A204.1 (cell line): ENCODE measurements around the gene TMEM208.

Source experiments
- FAIRE-seq: peaks from 2 replicates; lab custom pipeline; 2012; peaks lifted over from hg19 to GRCh38; lab: Jason Lieb, UNC

TMEM208 gene

DNA sequence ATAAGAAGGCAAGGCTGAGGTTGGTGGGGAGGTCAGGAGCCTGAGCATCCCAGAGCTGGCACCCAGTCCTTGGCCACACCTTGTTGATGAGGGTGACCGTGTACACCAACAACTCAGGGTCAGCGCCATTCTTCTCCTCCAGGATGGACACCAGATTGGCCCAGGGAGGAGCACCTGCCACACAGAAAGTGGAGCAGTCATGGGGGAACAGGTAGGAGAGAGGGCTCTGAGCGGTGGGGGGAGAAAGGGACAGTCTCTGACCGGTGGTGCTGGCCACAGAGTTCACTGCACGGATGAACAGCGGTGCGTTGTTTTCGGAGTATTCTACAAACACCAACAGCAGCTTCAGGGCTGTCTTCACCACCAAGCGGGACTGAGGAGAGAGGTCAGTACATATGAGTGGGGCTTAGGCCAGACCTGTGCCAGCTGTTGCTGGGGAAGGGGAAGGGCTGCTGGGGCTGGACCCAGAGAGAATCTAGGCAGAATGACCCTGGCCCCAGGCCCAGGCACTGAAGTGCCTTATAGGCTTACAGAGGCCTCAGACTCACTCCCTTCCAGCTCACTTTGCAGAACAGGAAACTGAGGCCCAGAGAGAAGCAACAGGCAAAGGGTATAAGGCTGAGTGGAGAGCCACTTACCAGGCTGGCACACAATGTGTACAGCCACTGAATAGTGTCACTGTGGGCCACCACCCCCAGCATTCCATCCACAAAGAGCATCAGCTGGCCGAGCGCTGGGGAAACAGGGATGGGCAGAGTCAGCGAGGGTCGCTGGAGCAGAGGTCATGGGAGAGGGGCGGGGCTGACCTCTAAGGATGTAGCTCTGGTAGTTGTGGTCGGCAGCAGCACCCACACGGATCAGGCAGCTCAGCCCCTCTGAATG is 10.7 kb downstream of the TMEM208 start:
- no peak for FAIRE-seq

DNA sequence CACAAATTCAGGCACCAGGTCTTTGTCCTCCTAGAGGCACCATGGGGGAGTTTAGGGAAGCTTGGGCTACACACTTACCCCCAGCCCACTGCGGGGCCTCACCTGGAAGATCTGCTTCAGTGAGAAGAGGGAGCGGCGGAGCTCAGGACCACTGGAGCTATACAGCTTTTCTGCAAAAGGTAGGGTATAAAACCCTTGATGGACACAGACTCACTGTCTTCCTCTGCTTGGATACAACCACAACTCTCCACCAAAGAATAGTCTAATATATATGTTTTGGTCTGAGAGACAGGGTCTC is 11.3 kb downstream of the TMEM208 start:
- FAIRE-seq = no peak

- FAIRE-seq = no peak
Observed at GRCh38 chr16:67238806-67239470, 12.0 kb downstream of the TMEM208 start.

GRCh38 chr16:67240506-67240905 is 13.6 kb downstream of the TMEM208 start:
- FAIRE-seq = no peak

GRCh38 chr16:67241008-67241900 is 14.3 kb downstream of the TMEM208 start:
- no peak for FAIRE-seq

DNA sequence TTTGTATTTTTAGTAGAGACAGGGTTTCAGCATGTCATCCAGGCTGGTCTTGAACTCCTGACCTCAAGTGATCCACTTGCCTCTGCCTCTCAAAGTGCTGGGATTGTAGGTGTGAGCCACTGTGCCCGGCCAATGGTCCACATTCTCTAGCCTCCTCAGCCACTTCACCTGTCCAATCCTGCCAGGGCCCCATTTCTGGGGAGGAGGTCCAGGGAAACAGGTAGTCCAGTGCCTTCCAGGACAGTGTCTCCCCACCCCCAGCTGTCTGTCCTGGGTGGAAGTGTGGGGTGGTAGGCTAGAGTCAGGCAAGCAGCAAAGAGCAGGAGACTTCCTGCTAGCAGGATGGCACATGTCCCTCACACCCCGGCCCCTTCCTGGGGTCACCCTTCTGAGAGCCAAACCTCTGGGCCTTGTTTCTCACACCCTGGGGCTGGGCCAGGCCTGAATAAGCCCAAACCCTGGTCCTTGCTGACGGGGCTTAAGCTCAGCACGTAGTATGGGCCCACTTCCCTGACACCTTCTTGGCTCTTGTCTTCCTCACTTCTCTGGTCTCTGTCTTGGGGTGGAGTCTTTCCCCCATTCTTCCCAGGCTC is 15.3 kb downstream of the TMEM208 start:
- FAIRE-seq = no peak

DNA sequence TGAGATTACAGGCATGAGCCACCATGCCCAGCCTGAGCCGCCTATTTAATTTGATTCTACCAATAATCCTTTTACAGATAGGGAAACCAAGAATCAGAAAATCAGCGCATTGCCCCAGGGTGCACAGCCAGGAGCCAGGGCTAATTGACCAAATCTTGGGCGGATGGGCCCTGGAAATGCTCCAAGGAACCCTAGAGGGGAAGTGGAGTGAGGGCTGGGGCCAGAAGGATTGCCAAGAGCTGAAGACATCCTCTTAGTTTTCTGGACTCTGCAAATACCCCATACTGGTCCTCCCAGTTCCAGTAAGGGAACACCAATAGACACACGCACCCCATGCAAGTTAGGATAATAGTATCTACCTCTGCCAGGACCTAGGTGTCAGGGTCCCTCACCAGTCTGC is 16.6 kb downstream of the TMEM208 start:
- no peak for FAIRE-seq

- no peak for FAIRE-seq
Observed at GRCh38 chr16:67244387-67245185, 17.7 kb downstream of the TMEM208 start.

GRCh38 chr16:67245186-67245585 is 18.3 kb downstream of the TMEM208 start:
- no peak for FAIRE-seq

GRCh38 chr16:67245674-67246080 is 18.7 kb downstream of the TMEM208 start:
- FAIRE-seq = no peak

DNA sequence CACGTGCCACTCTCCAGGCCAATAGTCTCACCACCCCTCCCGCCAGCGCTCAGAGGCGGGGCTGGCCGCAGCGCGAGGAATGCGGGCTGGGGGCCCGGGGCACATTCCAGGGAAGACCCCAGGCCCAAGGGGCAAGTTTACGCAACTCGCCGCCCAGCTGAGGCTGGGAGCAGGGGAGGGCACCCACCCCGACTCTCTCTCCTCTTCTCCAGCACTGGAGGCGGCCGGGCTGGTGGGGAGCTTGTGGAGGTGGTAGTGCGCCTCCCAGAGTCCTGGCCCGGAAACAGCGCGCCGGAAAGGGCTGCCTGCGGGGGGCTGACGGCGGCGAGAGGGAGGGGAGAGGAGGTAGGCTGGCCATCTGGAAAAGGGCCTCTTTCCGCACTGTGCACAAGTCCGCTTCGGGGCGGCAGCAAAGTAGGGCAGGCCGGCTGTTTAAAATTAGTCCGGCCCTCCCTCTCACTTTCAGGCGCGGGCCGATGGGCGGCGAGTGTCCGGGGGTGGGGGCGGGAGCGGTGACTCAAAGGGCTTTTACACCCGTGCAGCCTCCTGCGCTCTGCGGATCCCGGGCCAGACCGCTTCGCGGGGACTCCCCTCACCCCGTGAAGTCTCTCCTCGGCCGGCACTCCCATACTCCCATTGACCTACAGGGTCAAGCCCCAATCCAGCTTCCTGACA is 19.3 kb downstream of the TMEM208 start:
- FAIRE-seq = no peak

DNA sequence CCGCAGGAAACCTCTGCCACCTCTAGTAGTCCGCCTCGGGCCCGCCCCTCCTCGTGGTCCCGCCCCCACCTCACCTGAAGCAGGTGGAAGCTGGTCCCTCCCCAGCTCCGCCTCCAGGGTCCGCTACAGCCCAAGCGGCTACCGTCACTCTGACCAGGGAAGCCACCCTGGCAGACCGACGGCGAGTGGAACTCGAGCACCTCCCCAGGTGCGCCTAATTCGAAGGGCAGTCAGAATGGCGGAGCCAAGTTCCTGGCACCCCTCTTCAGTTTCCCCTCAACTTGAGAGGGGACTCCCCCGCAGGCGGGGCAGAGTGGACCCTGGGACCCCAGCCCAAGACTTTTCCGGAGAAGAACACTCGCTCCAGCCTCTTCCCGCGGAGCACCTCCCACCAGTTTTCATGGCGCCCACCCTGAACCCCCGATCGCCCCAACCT is 19.8 kb downstream of the TMEM208 start:
- FAIRE-seq = no peak

DNA sequence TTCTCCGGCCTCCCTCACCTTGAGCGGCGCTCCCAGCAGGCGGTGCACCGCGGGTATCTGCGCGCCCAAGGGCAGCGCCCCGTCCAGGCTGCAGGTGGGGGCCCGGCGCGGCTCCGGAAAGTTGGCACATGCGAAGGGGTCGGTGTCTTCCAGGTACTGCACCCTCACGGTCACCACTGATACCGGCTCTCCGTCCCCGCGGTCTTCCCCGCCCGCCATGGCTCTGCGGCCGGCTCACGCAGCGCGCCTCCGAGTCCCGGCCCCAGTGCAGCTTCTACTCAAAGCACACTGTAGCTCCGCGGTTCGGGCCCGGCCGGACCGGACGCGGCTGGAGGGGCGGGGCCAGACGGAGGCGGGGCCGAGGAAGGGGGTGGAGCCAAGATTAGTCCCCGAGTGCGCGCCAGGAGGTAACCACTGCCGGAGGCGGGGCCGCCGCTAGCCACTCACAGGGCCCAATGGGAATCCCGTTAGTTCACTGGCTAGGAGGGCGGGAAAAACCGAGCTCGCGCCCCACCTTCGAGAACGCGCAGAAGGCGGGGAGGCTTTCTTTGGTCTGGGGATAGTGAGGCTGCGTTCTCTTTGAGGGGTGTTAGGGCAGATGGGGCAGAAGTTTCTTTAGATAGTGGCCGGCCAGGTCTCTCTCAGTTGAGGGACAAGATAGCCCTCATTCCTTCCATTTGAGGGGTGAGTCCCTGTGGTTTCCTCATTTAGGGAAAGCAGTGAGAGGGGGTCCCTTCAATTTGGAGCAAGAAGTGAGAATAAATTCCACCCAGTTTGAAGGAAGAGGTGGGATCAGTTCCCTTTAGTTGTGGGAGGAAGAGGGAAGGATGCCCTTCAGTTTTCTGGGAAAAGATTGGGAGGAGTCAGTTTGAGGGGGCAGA is 20.5 kb downstream of the TMEM208 start, which contains the start of gene FHOD1:
Gene FHOD1, minus strand, starts transcription at position 290 of the 881 bp plus-strand sequence. Its CDS starts 71 bp downstream, at position 219.
- FAIRE-seq = peak; percentile 65

DNA sequence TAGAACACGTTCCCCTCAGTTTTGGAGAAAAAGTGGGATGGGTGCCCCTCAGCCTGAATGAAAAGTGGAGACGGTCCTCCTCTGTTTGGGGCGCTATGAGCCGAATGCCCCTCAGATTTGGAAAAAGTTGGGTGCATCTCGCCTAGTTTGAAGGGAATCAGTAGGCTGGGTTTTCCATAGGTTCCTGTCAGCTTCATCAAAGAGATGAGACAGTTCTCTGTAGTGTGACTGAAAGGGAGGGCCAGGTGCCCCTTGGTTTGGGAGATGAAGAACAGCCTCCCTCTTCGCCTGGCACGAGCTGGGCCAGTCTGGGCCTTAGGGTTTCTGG is 21.1 kb downstream of the TMEM208 start:
- FAIRE-seq = no peak

- no peak for FAIRE-seq
Observed at GRCh38 chr16:67248401-67249177, 21.7 kb downstream of the TMEM208 start, which contains the start of gene SLC9A5. Gene SLC9A5, plus strand, starts transcription at chr16:67248979. Its CDS starts 36 bp downstream, at chr16:67249015.

GRCh38 chr16:67249178-67250044 is 22.5 kb downstream of the TMEM208 start:
- FAIRE-seq = no peak

DNA sequence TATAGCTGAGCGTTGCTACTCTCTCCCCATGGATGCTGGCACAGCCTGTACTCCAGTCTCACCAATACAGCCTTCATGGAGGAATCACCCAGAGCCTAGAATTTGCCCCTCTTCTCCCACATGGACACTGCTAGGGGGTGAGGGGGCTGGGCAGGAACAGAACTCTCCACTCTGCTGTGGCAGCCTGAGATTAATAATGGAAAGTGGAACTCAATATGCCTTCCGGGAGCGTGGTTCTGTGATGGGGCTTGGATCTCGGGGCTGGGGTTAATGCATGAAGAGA is 23.1 kb downstream of the TMEM208 start:
- no peak for FAIRE-seq
